HG03575 (cell line): ENCODE results near the gene SMIM10L1.

ENCODE experiments used
- ATAC-seq: cut with Tn5 transposase; IDR thresholded peaks from one replicate; pipeline ENCODE4 v1.9.1; 2021; ENCODE audit not compliant: unreplicated experiment, insufficient number of reproducible peaks, low FRiP score; ENCODE audit errors: extremely low read depth

The SMIM10L1 gene

GRCh38 chr12:11171145-11171968, at the start of gene SMIM10L1:
TSS of gene SMIM10L1 (plus strand) at chr12:11171194. CDS start at chr12:11171357, 163 bp downstream.
- ATAC-seq, result peak; percentile 67

GRCh38 chr12:11130382-11130781, 40.6 kb upstream of the SMIM10L1 start:
- no peak for ATAC-seq

GRCh38 chr12:11130999-11131398, 40.0 kb upstream of the SMIM10L1 start:
- no peak for ATAC-seq

GRCh38 chr12:11133162-11133561, 37.8 kb upstream of the SMIM10L1 start:
- ATAC-seq, result no peak

DNA sequence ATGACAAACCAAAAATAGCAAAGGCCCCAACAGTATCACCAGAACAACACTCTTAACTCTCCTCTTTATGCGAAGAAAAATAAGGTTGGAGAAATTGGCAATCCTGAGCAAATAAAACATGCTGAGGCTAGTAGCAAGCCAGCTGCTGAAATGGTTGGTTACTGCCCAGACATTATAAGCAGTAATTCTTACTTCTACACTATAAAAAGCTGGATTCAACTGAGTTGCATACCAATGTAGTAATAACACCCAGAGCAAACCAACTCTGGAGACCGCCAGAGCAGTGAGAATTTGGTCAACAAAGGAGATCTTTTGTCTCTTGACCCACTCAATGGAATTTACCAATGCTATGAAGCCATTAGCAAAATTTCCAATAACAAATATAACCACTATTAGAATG, 37.2 kb upstream of the SMIM10L1 start:
- no peak for ATAC-seq

GRCh38 chr12:11134305-11134704, 36.7 kb upstream of the SMIM10L1 start, which contains the start of gene TAS2R30:
TSS of gene TAS2R30 (minus strand) at chr12:11134644. CDS start at chr12:11134244, 400 bp downstream.
- ATAC-seq, result no peak

DNA sequence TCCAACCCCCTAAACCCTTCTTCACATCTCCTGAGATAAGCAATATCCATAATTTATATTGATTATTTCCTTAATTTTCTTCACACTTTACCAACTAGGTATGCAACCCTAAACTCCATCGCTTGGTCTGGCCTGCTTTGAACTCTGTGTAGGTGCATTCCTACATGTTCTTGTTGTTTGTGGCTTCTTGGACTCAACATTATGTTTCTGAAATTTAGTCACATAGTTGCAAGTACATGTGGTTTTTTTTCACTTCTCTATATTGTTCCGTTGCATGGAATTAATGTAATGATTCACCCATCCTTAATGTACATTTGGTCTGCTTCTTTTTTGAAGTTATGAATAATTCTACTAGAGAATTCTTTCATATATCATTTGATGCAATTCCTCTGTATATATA, 34.9 kb upstream of the SMIM10L1 start:
- ATAC-seq, result no peak

DNA sequence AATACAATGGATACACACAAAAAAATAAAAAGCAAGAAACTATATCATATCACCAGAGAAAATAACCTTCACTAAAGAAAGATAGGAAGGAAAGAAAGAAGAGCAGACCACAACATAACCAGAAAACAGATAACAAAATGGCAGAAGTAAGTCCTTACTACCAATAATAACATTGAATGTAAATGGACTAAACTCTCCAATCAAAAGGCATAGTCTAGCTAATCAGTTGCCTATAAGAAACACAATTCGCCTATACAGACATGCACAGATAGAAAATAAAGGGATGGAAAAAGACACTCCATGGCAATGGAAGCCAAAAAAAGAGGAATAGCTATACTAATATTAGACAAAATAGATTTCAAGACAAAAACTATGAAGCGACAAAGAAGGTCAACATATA, 27.6 kb upstream of the SMIM10L1 start:
- ATAC-seq, result no peak

DNA sequence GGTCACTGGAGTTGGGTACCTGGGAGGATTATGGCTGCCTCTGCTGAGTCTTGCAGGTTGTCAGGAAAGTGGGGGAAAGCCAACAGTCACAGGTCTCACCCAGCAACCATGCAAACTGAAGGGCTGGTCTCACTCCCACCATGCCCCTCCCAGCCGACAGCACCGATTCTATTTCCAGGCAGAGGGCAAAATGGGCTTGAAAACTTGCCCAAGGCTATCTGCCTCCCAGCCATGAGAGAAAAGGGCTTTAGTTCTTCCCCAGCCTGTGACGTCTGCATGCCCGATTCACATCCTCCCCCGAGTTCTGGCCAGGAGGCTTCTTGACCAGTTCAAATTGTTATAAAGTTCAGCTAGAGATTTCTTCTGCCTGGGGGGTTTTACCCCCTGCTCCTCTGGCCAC, 26.7 kb upstream of the SMIM10L1 start:
- ATAC-seq, result no peak

GRCh38 chr12:11147420-11147819, 23.6 kb upstream of the SMIM10L1 start:
- ATAC-seq, result no peak

DNA sequence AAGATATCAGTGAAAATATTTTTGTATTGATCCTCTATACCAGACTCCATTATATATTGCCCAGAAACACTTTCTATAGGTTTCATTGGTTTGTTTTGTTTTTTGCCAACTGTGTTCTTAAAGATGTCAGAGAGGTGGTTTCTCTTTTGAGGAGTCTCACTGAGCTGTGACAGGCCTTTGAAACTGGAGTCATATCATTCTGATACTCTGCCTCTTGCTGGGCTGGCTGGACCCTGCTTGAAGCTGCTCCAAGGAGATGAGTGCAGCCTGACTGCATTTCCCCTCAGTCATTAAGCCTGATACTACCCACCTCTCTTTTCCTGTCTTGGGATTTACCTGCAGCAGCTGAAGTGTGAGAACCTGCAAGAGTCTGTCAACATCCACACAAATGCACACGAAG, 20.2 kb upstream of the SMIM10L1 start:
- ATAC-seq, result no peak

- no peak for ATAC-seq
Measured at GRCh38 chr12:11152725-11153124, 18.3 kb upstream of the SMIM10L1 start.

DNA sequence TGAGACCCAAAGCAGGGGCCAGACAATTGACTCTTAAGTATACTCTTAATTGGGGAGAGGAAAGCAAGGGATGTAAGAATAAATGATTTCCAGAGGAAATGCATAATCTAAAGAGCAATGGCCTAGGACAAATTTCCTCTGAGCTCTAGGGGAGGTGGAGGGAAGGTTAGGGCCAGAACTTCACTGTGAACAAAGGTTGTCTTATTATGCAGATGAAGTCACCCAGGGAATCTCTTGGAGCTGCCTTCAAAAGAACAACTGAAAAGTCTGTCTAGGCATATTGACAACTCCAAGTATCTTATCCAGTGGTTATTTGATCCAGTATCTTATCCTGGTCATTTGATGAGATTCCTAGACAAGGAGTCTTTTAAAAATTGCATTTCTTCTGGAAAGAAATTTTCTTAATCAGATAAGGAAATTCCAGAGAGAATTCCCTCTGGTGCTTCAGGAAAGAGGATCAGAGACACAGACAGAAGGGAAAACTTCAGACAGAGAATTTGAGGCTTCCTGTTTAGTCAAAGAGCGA, 16.5 kb upstream of the SMIM10L1 start:
- no peak for ATAC-seq

DNA sequence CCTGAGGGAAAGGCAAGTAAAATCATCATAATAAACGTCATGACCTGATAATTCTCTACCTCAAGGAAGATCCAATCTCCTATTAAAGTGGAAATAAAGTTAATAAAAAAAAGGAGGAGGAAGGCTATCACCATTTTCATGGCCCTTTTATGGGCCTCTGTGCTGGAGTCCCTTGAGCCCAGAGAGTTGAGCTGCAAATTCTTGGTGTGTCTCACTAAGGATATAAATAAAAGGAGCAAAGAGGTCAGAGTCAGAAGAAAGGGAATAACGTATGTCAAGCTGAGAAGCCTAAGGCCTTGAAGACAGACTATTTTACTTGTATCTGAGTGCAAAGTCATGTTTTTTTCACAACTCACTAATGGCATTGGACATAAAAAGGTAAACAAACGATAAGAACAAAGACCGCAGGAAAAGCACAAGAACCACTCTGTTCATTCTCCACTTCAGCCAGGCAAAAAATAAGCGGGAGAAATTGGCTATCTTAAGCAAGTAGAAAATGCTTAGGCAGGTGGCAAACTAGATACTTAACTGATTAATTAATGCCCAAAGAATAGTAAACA, 12.0 kb upstream of the SMIM10L1 start:
- ATAC-seq, result no peak

DNA sequence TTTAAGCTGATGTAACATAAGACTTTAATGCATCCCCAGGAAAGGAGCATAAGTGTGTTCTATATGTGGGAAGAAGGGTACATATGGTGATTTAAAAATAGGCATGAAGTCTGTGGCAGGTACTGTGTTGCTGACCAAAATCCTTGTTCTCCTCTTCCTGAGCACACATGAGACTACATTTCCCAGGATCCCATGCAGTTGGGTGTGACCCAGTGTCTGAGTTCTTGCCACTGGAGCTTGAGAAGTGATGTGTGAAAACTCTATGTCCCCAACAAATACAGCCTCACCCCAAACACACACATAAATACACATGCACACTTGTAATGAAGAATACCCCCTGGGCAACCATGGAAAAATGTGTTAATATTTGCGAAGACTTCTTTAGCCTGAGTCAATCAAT, 8.5 kb upstream of the SMIM10L1 start:
- ATAC-seq, result no peak

DNA sequence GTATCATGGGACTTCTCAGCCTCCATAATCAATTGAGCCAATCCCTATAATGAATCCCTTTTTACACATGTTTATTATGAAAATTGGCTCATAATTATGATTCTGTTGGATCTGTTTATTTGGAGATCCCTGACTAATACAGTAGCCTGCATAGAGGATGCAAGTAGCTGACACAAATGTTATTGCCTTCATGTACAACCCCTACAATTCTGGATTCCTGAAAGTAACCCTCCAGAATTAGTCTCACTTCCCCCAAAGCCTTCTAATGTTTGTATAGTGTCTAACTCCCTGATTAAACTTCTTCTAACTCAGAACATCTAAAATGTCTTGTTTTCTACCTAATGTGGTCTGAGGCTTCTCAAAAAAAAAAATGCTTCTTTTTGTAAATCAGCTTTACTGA, 6.6 kb upstream of the SMIM10L1 start:
- ATAC-seq, result no peak

DNA sequence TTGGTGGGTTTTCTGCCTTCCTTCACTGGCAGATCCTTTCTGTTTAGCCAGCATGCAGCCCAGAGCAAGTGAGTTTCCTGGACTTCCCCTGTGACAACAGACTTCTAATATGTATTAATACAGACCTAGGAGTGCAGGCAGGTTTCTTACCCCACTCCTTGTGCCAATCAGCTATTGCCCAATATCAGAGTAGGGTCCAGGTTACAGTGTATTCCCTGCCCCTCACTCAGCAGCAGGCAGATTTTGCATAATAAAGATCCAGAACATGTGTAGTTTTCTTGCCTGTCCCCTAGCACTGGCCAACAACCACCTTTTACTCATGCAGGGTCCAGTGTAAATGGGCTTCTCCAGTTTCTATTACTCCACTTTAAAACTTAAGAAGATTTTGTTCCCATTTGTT, 4.7 kb upstream of the SMIM10L1 start:
- no peak for ATAC-seq

- no peak for ATAC-seq
Measured at GRCh38 chr12:11170810-11171144, 217 bp upstream of the SMIM10L1 start.

- ATAC-seq, result no peak
Measured at GRCh38 chr12:11171969-11172675, 1.1 kb downstream of the SMIM10L1 start.

DNA sequence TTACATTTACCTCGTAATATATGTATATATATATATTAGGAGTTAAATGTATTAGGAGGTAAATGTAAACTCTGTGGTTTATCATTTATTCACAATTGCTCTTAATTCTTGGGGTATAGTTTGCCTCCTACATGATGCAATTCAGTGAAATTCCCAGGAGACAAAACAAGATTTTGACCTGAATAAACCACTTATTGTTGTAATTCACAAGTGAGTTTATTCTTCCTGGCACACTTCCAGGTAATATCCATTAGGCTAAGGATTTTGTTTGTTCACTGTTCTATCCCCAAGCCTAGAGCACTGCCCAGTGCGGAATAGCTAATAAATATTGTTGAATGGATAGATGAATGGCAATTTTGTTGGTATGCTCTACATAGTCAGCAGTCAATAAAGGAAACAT, 3.0 kb downstream of the SMIM10L1 start:
- no peak for ATAC-seq
